HEK293T (cell line): Measurements from ENCODE around the gene OCEL1.

ENCODE experiments used
- CTCF ChIA-PET: fragments of 350-600 bp; formaldehyde crosslinking; extraction: SDS; loops from one replicate; lab custom pipeline; 2021; ENCODE audit warnings: antibody characterized with exemption, inconsistent platforms; lab: Yijun Ruan, JAX
- POLR2A ChIA-PET: fragments of 350-600 bp; formaldehyde crosslinking; extraction: SDS; loops from one replicate; lab custom pipeline; 2020; ENCODE audit warnings: antibody characterized with exemption, inconsistent platforms; lab: Yijun Ruan, JAX
- DNase-seq: peaks from one replicate; pipeline ENCODE4 v3.0.0; 2012; ENCODE audit warnings: mixed read lengths; ENCODE audit errors: extremely low spot score
- ARNT ChIP-seq: fragments of 450-650 bp; IDR thresholded peaks from 2 replicates; pipeline ENCODE4 v1.6.1; 2017; ENCODE audit warnings: mild to moderate bottlenecking
- BHLHE40 ChIP-seq: fragments of 450-650 bp; IDR thresholded peaks from 2 replicates; pipeline ENCODE4 v1.6.1; 2016; ENCODE audit warnings: mild to moderate bottlenecking, moderate library complexity, borderline replicate concordance
- CTBP1 ChIP-seq: fragments of 450-650 bp; IDR thresholded peaks from 2 replicates; pipeline ENCODE4 v1.6.1; 2016; ENCODE audit warnings: borderline replicate concordance
- ELF4 ChIP-seq: fragments of 450-650 bp; IDR thresholded peaks from 2 replicates; pipeline ENCODE4 v1.6.1; 2017; ENCODE audit warnings: antibody characterized with exemption
- FOXA1 ChIP-seq: fragments of 450-650 bp; IDR thresholded peaks from 2 replicates; pipeline ENCODE4 v1.6.1; 2016; ENCODE audit warnings: mild to moderate bottlenecking
- FOXK2 ChIP-seq: fragments of 450-650 bp; IDR thresholded peaks from 2 replicates; pipeline ENCODE4 v1.6.1; 2016; ENCODE audit warnings: mild to moderate bottlenecking
- FOXM1 ChIP-seq: fragments of 450-650 bp; IDR thresholded peaks from 2 replicates; pipeline ENCODE4 v1.6.1; 2017; ENCODE audit warnings: mild to moderate bottlenecking, borderline replicate concordance
- HDGF ChIP-seq: fragments of 450-650 bp; IDR thresholded peaks from 2 replicates; pipeline ENCODE4 v1.6.1; 2017; ENCODE audit warnings: antibody characterized with exemption, borderline replicate concordance
- L3MBTL2 ChIP-seq: fragments of 450-650 bp; conservative IDR thresholded peaks from 2 replicates; pipeline ENCODE4 v1.6.1; 2016; ENCODE audit warnings: mild to moderate bottlenecking
- LEF1 ChIP-seq: fragments of 450-650 bp; IDR thresholded peaks from 2 replicates; pipeline ENCODE4 v1.6.1; 2017; ENCODE audit warnings: mild to moderate bottlenecking, borderline replicate concordance
- NFRKB ChIP-seq: fragments of 450-650 bp; IDR thresholded peaks from 2 replicates; pipeline ENCODE4 v1.6.1; 2016; ENCODE audit warnings: mild to moderate bottlenecking, moderate library complexity
- PKNOX1 ChIP-seq: fragments of 450-650 bp; IDR thresholded peaks from 2 replicates; pipeline ENCODE4 v1.6.1; 2016
- SP1 ChIP-seq: fragments of 450-650 bp; IDR thresholded peaks from 2 replicates; pipeline ENCODE4 v1.6.1; 2017
- SUZ12 ChIP-seq: fragments of 450-650 bp; IDR thresholded peaks from 2 replicates; pipeline ENCODE4 v1.6.1; 2016; ENCODE audit warnings: mild to moderate bottlenecking
- TARDBP ChIP-seq: fragments of 450-650 bp; IDR thresholded peaks from 2 replicates; pipeline ENCODE4 v1.6.1; 2016
- ZNF384 ChIP-seq: fragments of 450-650 bp; IDR thresholded peaks from 2 replicates; pipeline ENCODE4 v1.6.1; 2016

The OCEL1 gene

GRCh38 chr19:17249887-17250548 lies 24.0 kb downstream of the OCEL1 start:
- CTCF ChIA-PET, result interaction anchor here (0.6 to 1.4 kb wide), 3 partner anchors 11 to 28 kb away, joined by 3 to 9 read pairs (median 5); no protein-coding TSS in a partner anchor
- no peak for DNase-seq
- POLR2A ChIA-PET, result interaction anchor here (0.9 to 2.8 kb wide), 6 partner anchors 9 to 34 kb away, joined by 3 to 11 read pairs (median 5); partner anchors contain the start of genes BABAM1, OCEL1 and USE1
- TF ChIP-seq CTBP1, result no peak
- no peak for TF ChIP-seq ARNT
- TF ChIP-seq TARDBP, result no peak
- no peak for TF ChIP-seq FOXM1
- TF ChIP-seq PKNOX1, result no peak
- no peak for TF ChIP-seq FOXK2
- no peak for TF ChIP-seq SUZ12
- TF ChIP-seq SP1, result no peak
- no peak for TF ChIP-seq FOXA1
- TF ChIP-seq HDGF, result no peak
- no peak for TF ChIP-seq ZNF384

- no peak for TF ChIP-seq PKNOX1
- no peak for TF ChIP-seq BHLHE40
- TF ChIP-seq ELF4, result no peak
- no peak for TF ChIP-seq HDGF
- TF ChIP-seq CTBP1, result no peak
- TF ChIP-seq NFRKB, result no peak
- CTCF ChIA-PET, result no interaction called here
- DNase-seq, result no peak
- POLR2A ChIA-PET, result no interaction called here
These were observed 28.6 kb downstream of the OCEL1 start for GRCh38 chr19:17254636-17255035.

GRCh38 chr19:17255150-17255621 lies 29.2 kb downstream of the OCEL1 start:
- ChIA-PET POLR2A (no interaction called here), CTCF (no interaction called here)
- peak; percentile 52; the same call in 1 of the 2 replicates for TF ChIP-seq PKNOX1
- no peak for TF ChIP-seq TARDBP
- DNase-seq, result no peak

GRCh38 chr19:17256130-17256529 lies 30.1 kb downstream of the OCEL1 start:
- ChIA-PET POLR2A (interaction anchor here (0.7 kb wide), 1 partner anchor 14 kb away, joined by 4 read pairs; no protein-coding TSS in a partner anchor), CTCF (no interaction called here)
- no peak for DNase-seq
- TF ChIP-seq FOXA1 (no peak), ZNF384 (no peak), FOXK2 (no peak), PKNOX1 (no peak), TARDBP (no peak), HDGF (no peak), FOXM1 (no peak), ARNT (no peak), SUZ12 (no peak), BHLHE40 (no peak), SP1 (no peak), L3MBTL2 (no peak), LEF1 (no peak), CTBP1 (no peak), NFRKB (no peak)

GRCh38 chr19:17259118-17259780 lies 33.2 kb downstream of the OCEL1 start:
- DNase-seq, result no peak
- TF ChIP-seq SP1 (no peak), CTBP1 (no peak), PKNOX1 (no peak), L3MBTL2 (no peak), ZNF384 (no peak), ARNT (no peak), NFRKB (no peak), HDGF (no peak), ELF4 (no peak), LEF1 (no peak), FOXK2 (no peak), FOXA1 (no peak), TARDBP (no peak), SUZ12 (no peak), FOXM1 (no peak), BHLHE40 (no peak)
- POLR2A ChIA-PET, result interaction anchor here (0.9 to 1.6 kb wide), 6 partner anchors 9 to 45 kb away, joined by 3 to 5 read pairs (median 3); partner anchors contain the start of genes OCEL1 and USE1
- CTCF ChIA-PET, result interaction anchor here (0.7 to 1.4 kb wide), 3 partner anchors 11 to 34 kb away, joined by 3 to 5 read pairs (median 4); no protein-coding TSS in a partner anchor
